H9 (cell line): ENCODE measurements around the gene FRAS1. TPM values are rescaled to one million over a fixed set of nuclear protein-coding genes. Genes with fewer than 3 reads are reported as not detected.

Experiments used
- DNase-seq: peaks from one replicate; pipeline ENCODE4 v3.0.0-alpha.2; 2017
- H2AFZ ChIP-seq: one replicate; pipeline ENCODE4 v1.6.1; 2013; ENCODE audit warnings: mild to moderate bottlenecking, low read length, control low read depth, moderate library complexity
- H2AK5ac ChIP-seq: 2 replicates; pipeline ENCODE4 v1.6.1; 2013; ENCODE audit warnings: low read length, control low read depth, mixed read lengths; ENCODE audit not compliant: insufficient read length
- H2BK120ac ChIP-seq: one replicate; pipeline ENCODE4 v1.6.1; 2013; ENCODE audit warnings: low read depth, mild to moderate bottlenecking, low read length, control low read depth, inconsistent platforms; ENCODE audit not compliant: poor library complexity, severe bottlenecking
- H2BK12ac ChIP-seq: 2 replicates; pipeline ENCODE4 v1.6.1; 2013; ENCODE audit warnings: low read length, control low read depth, mixed read lengths, low read depth; ENCODE audit not compliant: insufficient read length
- H2BK15ac ChIP-seq: 2 replicates; pipeline ENCODE4 v1.6.1; 2013; ENCODE audit warnings: low read depth, low read length, control low read depth
- H2BK20ac ChIP-seq: one replicate; pipeline ENCODE4 v1.6.1; 2013; ENCODE audit warnings: low read depth, mild to moderate bottlenecking, low read length, control low read depth, inconsistent platforms; ENCODE audit not compliant: poor library complexity, severe bottlenecking
- H2BK5ac ChIP-seq: 2 replicates; pipeline ENCODE4 v1.6.1; 2013; ENCODE audit warnings: low read length, control low read depth, mixed read lengths; ENCODE audit not compliant: insufficient read length
- H3K14ac ChIP-seq: 2 replicates; pipeline ENCODE4 v1.6.1; 2013; ENCODE audit warnings: low read length, control low read depth; ENCODE audit not compliant: insufficient read depth
- H3K18ac ChIP-seq: 2 replicates; pipeline ENCODE4 v1.6.1; 2013; ENCODE audit warnings: low read depth, mild to moderate bottlenecking, mixed read lengths, low read length, control low read depth; ENCODE audit not compliant: insufficient read length
- H3K23ac ChIP-seq: 2 replicates; pipeline ENCODE4 v1.6.1; 2013; ENCODE audit warnings: low read length, control low read depth, mixed read lengths, low read depth; ENCODE audit not compliant: insufficient read length
- H3K23me2 ChIP-seq: 2 replicates; pipeline ENCODE4 v1.6.1; 2013; ENCODE audit warnings: low read depth, mild to moderate bottlenecking, mixed read lengths, low read length, control low read depth; ENCODE audit not compliant: insufficient read length, poor library complexity, severe bottlenecking
- H3K27ac ChIP-seq: 2 replicates; pipeline ENCODE4 v1.5.1; 2013; ENCODE audit warnings: low read length, control low read depth, mixed read lengths, low read depth; ENCODE audit not compliant: insufficient read length
- H3K27me3 ChIP-seq: 2 replicates; pipeline ENCODE4 v1.6.1; 2013; ENCODE audit warnings: low read length, control low read depth, inconsistent platforms; ENCODE audit not compliant: insufficient read depth
- H3K4ac ChIP-seq: 2 replicates; pipeline ENCODE4 v1.6.1; 2013; ENCODE audit warnings: low read depth, mild to moderate bottlenecking, control low read depth, inconsistent platforms, low read length, moderate library complexity
- H3K4me1 ChIP-seq: 2 replicates; pipeline ENCODE4 v1.6.1; 2013; ENCODE audit warnings: low read length, control low read depth, inconsistent platforms; ENCODE audit not compliant: insufficient read depth
- H3K4me2 ChIP-seq: 2 replicates; pipeline ENCODE4 v1.6.1; 2013; ENCODE audit warnings: low read length, control low read depth, mixed read lengths; ENCODE audit not compliant: insufficient read length, insufficient read depth
- H3K56ac ChIP-seq: 2 replicates; pipeline ENCODE4 v1.6.1; 2013; ENCODE audit warnings: low read depth, mild to moderate bottlenecking, mixed read lengths, low read length, control low read depth; ENCODE audit not compliant: insufficient read length
- H3K79me1 ChIP-seq: 2 replicates; pipeline ENCODE4 v1.6.1; 2013; ENCODE audit warnings: low read depth, mild to moderate bottlenecking, moderate library complexity, low read length, control low read depth, inconsistent platforms; ENCODE audit not compliant: insufficient read depth, poor library complexity, severe bottlenecking
- H3K79me2 ChIP-seq: 2 replicates; pipeline ENCODE4 v1.6.1; 2013; ENCODE audit warnings: low read length, control low read depth, inconsistent platforms; ENCODE audit not compliant: insufficient read depth
- H3K9ac ChIP-seq: 2 replicates; pipeline ENCODE4 v1.6.1; 2013; ENCODE audit warnings: low read length, control low read depth, mixed read lengths; ENCODE audit not compliant: insufficient read length; ENCODE audit errors: extremely low read depth
- H3K9me3 ChIP-seq: one replicate; pipeline ENCODE4 v1.6.1; 2013; ENCODE audit warnings: low read depth, low read length, inconsistent platforms; ENCODE audit not compliant: control insufficient read depth
- H3T11ph ChIP-seq: one replicate; pipeline ENCODE4 v1.6.1; 2013; ENCODE audit warnings: mild to moderate bottlenecking, low read length, control low read depth, inconsistent platforms
- H4K20me1 ChIP-seq: one replicate; pipeline ENCODE4 v1.6.1; 2013; ENCODE audit not compliant: control insufficient read depth, insufficient read length, insufficient read depth
- H4K5ac ChIP-seq: 2 replicates; pipeline ENCODE4 v1.6.1; 2013; ENCODE audit warnings: low read depth, mild to moderate bottlenecking, mixed read lengths, low read length, control low read depth; ENCODE audit not compliant: insufficient read length
- H4K8ac ChIP-seq: replicated peaks from 2 replicates; pipeline ENCODE4 v1.6.1; 2013; ENCODE audit warnings: low read length, control low read depth, mixed read lengths, low read depth; ENCODE audit not compliant: insufficient read length
- H4K91ac ChIP-seq: 2 replicates; pipeline ENCODE4 v1.6.1; 2013; ENCODE audit warnings: low read depth, mild to moderate bottlenecking, moderate library complexity, mixed read lengths, low read length, control low read depth; ENCODE audit not compliant: insufficient read length
- H3K27ac Mint-ChIP-seq, 3 experiments: 2 replicates in 2 of 3; 3 replicates in 1 of 3; pipeline ENCODE4 v1.8.0; 2020 to 2021; ENCODE audit warnings: mixed read lengths in 3 of 3, mild to moderate bottlenecking in 1 of 3, moderate library complexity in 1 of 3
- H3K27me3 Mint-ChIP-seq: 2 replicates; pipeline ENCODE4 v1.8.0; 2021; ENCODE audit warnings: low read depth, mild to moderate bottlenecking, moderate library complexity, mixed read lengths
- H3K36me3 Mint-ChIP-seq, 3 experiments: 2 replicates in 2 of 3; 3 replicates in 1 of 3; pipeline ENCODE4 v1.8.0; 2020 to 2021; ENCODE audit warnings: low read depth in 3 of 3, mixed read lengths in 3 of 3; ENCODE audit not compliant: insufficient read depth in 1 of 3
- H3K4me1 Mint-ChIP-seq, 2 experiments: 2 replicates each; pipeline ENCODE4 v1.8.0; 2020; ENCODE audit warnings: mixed read lengths in 2 of 2
- H3K4me3 Mint-ChIP-seq, 2 experiments: 2 replicates in 1 of 2; 3 replicates in 1 of 2; pipeline ENCODE4 v1.8.0; 2020 to 2021; ENCODE audit warnings: mild to moderate bottlenecking in 2 of 2, mixed read lengths in 2 of 2, moderate library complexity in 1 of 2
- H3K9me3 Mint-ChIP-seq, 2 experiments: 2 replicates in 1 of 2; 3 replicates in 1 of 2; pipeline ENCODE4 v1.8.0; 2020; ENCODE audit warnings: mild to moderate bottlenecking in 2 of 2, mixed read lengths in 2 of 2, moderate library complexity in 1 of 2
- CTCF ChIP-seq: fragments of 200-600 bp; sonication (generic); conservative IDR thresholded peaks from 3 replicates; pipeline ENCODE4 v1.8.0; 2021; ENCODE audit warnings: antibody characterized with exemption, mild to moderate bottlenecking
- WGBS: extraction: QIAGEN DNeasy Blood & Tissue Kit; methylation state at CpG from one replicate; pipeline ENCODE4 v1.1.7; 2013; ENCODE audit warnings: missing lambda C conversion rate, low lambda C conversion rate, mixed read lengths; ENCODE audit not compliant: insufficient read length; ENCODE audit errors: extremely low coverage; 5-methylcytosine and 5-hydroxymethylcytosine counted together
- total RNA-seq: library from RNA; stranded (reverse); gene quantifications from 2 replicates; pipeline ENCODE4 v1.2.1, GENCODE V29; 2021

Gene FRAS1
- total RNA-seq, 1 experiment from 2014 or later = 58.5 TPM

- Histone ChIP-seq H2BK5ac (no peak overlapping the region), H2AK5ac (no peak overlapping the region), H3K4me2 (no peak overlapping the region), H3T11ph (no peak overlapping the region), H3K14ac (no peak overlapping the region), H3K79me2 (no peaks in the 10 kb centered on the region), H4K91ac (no peak overlapping the region), H3K79me1 (no peaks in the 10 kb centered on the region), H3K23me2 (no peaks in the 10 kb centered on the region), H3K23ac (no peak overlapping the region), H3K27me3 (no peaks in the 10 kb centered on the region), H2BK20ac (no peak overlapping the region), H3K56ac (no peak overlapping the region), H2BK12ac (no peak overlapping the region), H3K4me1 (no peaks in the 10 kb centered on the region; the same call in 1 of the 2 replicates), H2BK120ac (no peak overlapping the region), H3K4ac (no peak overlapping the region), H3K27ac (no peak overlapping the region), H3K18ac (no peak overlapping the region), H4K20me1 (no peaks in the 10 kb centered on the region), H4K5ac (no peak overlapping the region), H3K9ac (no peak overlapping the region), H2BK15ac (no peak overlapping the region), H4K8ac (no peak overlapping the region), H2AFZ (no peak overlapping the region), H3K9me3 (no peaks in the 10 kb centered on the region)
- peaks cover 2 to 48% (median 26%) of the 10 kb centered on the region in 3 experiments; a peak in 6 of 7 replicates for H3K36me3 Mint-ChIP-seq
- H3K4me3 Mint-ChIP-seq = no peak overlapping the region
- no CpG with 5 or more reads among the region's 2 CpGs for WGBS
- peaks cover 10 to 12% of the 10 kb centered on the region in 2 experiments for H3K4me1 Mint-ChIP-seq
- no peak for TF ChIP-seq CTCF
- no peak for DNase-seq
- no peak overlapping the region for H3K27ac Mint-ChIP-seq
- H3K27me3 Mint-ChIP-seq = no peaks in the 10 kb centered on the region
- H3K9me3 Mint-ChIP-seq = no peaks in the 10 kb centered on the region
These were observed 382.2 kb downstream of the FRAS1 start for GRCh38 chr4:78439328-78439727.
